DMS79 (cell line): Measurements from ENCODE around the gene TSPAN33.
"Not testable (repeated sequence)": the region's sequence is repeated elsewhere in the genome, so short reads cannot be mapped to it uniquely, and the experiment has no call there.

Experiments
- DNase-seq: peaks from one replicate; lab custom pipeline; 2025; lab: John Stamatoyannopoulos, UW

TSPAN33 gene

DNA sequence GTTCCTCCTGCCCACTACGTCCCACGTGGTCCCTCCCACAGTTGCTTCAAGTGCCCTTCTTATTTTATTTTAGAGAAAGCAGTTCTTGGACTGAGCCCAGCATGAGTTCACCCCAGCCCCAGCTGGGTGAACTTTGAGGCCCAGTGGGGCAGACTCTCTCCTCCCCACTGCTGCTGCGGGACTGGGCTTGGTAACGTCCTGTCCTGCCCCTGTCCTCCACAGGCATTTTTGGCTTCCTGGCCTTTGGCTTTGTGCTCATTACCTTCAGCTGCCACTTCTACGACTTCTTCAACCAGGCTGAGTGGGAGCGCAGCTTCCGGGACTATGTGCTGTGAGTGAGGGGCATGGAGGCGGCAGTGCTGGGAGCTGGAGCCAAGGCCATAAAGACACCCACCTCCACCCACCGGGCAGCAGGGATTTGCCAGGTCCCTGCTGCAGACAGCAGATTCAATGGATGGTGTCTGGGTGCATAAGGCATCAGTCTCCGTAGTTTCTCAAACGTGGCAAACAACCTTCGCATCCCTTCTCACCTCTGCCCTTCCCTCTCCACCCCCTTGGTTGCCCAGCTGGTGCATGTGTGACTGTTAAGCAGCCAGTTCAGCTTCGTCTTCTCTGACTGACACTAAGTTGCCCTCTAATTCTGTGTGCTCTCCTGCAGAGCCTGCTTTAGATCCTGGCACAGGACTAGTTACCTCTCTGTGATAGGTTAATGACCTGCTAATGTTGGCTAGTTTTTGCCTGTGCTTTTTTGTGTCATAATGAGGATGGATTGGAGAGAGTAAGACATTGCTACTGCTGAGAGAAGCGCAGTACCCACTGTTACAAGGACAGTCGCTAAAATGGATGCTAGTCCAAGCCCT is 64.8 kb downstream of the TSPAN33 start:
- no peak for DNase-seq

DNA sequence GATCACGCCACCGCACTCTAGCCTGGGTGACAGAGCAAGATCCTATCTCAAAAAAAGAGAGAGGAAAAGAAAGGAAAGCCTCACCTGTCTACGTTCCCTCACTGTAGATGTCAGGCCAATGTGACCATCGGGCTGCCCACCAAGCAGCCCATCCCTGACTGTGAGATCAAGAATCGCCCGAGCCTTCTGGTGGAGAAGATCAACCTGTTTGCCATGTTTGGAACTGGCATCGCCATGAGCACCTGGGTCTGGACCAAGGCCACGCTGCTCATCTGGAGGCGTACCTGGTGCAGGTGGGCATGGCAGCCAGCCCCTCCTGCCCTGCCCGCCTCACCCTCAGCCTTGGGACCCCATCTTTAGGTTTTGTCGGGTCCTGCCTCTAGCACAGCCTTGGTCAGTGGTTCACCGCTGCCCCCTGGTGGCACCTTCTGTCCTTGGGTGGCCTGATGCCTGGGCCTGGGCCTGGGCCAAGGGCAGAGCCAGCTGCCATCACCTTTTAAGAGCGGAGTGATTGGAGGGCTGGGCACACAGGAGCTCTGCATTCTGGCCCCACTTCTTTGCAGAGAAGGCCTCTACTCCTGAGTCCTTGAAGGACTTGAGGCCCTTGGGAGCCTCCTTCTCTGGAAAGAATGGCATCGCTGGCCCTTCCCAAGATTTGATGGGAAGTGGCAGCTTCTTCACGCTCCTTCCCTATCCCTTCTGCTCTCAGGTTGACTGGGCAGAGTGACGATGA is 65.9 kb downstream of the TSPAN33 start:
- peak; percentile 42 for DNase-seq

DNA sequence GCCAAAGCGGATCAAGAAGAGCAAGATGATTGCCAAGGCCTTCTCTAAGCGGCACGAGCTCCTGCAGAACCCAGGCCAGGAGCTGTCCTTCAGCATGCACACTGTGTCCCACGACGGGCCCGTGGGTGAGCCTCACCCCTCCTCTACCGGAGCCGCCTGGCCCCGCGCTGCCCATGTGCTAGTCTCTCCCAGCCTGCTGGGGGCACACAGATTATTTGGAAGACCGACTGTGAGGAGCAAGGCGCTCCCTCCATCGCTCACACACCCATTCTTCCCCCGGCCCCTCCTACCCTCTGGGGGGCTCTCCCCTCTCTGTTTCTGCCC is 66.4 kb downstream of the TSPAN33 start:
- no peak for DNase-seq

DNA sequence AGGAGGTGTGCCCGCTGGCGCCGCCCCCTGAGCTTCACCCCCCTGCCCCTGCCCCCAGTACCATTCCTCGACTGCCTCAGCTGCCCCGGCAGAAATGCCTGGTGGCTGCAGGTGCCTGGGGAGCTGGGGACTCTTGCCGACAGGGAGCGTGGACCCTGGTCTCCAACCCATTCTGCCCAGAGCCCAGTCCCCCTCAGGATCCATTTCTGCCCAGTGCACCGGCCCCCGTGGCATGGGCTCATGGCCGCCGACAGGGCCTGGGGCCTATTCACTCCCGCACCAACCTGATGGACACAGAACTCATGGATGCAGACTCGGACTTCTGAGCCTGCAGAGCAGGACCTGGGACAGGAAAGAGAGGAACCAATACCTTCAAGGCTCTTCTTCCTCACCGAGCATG is 67.6 kb downstream of the TSPAN33 start:
- DNase-seq = no peak

DNA sequence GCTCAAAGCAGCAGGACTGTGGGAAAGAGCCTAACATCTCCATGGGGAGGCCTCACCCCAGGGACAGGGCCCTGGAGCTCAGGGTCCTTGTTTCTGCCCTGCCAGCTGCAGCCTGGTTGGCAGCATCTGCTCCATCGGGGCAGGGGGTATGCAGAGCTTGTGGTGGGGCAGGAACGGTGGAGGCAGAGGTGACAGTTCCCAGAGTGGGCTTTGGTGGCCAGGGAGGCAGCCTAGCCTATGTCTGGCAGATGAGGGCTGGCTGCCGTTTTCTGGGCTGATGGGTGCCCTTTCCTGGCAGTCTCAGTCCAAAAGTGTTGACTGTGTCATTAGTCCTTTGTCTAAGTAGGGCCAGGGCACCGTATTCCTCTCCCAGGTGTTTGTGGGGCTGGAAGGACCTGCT is 68.1 kb downstream of the TSPAN33 start:
- no peak for DNase-seq

DNA sequence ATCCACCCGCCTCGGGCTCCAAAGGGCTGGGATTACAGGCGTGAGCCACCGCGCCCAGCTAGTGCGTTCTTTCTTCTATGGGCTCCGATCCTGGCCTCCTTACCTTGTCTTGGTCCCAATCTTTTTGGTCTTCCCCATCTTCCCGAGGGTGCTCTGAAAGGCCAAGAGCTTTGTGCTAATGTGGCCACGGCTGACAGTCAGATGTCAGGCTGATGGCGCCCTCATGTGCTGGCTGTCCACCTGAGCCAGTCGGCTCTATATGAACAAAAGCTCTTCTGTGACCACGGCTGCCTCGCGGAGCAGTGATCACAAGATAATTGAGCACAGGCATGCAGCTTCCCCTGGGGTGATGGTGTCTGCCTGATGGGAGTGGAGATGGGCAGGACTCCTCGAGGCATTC is 69.3 kb downstream of the TSPAN33 start:
- no peak for DNase-seq

DNA sequence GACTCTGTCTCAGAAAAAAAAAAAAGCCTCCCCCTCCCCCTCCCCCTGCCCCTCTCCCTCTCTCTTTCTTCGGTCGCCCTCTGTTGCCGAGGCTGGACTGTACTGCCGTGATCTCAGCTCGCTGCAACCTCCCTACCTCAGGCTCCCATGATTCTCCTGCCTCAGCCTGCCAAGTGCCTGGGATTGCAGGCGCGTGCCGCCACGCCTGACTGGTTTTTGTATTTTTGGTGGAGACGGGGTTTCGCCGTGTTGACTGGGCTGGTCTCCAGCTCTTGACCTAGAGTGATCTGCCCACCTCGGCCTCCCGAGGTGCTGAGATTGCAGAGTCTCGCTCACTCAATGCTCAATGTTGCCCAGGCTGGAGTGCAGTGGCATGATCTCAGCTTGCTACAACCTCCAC is 71.2 kb downstream of the TSPAN33 start:
- not testable (repeated sequence) for DNase-seq

DNA sequence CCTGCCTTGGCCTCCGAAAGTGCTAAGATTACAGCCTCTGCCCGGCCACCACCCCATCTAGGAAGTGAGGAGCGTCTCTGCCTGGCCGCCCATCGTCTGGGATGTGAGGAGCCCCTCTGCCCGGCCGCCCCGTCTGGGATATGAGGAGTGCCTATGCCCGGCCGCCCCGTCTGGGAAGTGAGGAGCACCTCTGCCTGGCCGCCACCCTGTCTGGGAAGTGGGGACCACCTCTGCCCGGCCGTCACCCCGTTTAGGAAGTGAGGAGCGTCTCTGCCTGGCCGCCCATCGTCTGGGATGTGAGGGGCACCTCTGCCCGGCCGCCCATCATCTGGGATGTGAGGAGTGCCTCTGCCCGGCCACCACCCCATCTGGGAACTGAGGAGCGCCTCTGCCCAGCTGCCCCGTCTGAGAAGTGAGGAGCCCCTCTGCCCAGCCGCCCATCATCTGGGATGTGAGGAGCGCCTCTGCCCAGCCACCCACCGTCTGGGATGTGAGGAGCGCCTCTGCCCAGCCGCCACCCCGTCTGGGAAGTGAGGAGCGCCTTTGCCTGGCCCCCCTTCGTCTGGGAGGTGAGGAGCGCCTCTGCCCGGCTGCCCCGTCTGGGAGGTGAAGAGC is 71.7 kb downstream of the TSPAN33 start:
- DNase-seq = not testable (repeated sequence)

DNA sequence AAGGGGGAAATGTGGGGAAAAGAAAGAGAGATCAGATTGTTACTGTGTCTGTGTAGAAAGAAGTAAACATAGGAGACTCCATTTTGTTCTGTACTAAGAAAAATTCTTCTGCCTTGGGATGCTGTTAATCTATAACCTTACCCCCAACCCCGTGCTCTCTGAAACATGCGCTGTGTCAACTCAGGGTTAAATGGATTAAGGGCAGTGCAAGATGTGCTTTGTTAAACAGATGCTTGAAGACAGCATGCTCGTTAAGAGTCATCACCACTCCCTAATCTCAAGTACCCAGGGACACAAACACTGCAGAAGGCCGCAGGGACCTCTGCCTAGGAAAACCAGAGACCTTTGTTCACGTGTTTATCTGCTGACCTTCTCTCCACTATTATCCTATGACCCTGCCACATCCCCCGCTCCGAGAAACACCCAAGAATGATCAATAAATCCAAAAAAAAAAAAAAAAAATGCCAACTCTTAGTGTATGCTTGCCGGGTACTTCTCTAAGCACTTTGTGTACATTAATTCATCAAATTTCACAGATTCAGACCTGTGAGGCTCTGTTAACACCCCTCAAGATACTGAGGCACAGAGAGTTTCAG is 72.4 kb downstream of the TSPAN33 start:
- not testable (repeated sequence) for DNase-seq

DNA sequence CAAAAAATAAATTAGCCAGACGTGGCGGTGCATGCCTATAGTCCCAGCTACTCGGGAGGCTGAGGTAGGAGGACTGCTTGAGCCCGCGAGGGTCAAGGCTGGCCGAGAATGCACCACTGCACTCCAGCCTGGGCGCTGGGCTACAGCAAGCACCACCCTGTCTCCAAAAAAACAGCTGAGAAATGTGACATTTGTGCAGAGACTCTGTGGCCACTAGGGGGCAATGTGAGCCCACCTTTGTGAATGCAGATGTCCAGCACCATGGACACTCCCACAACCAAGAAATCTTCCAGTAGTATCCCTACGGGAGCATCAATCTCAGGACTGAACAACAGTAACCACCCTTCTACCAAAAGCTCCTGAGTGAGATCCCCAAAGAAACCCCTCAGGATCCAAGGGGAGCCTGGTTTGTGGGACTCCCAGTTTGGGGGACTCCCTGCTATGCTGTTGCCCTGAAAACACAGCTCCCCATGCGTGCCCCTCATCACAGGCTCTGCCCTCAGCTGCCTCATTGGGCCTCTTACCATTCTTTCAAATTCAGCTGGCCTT is 74.1 kb downstream of the TSPAN33 start:
- DNase-seq = peak; percentile 57

DNA sequence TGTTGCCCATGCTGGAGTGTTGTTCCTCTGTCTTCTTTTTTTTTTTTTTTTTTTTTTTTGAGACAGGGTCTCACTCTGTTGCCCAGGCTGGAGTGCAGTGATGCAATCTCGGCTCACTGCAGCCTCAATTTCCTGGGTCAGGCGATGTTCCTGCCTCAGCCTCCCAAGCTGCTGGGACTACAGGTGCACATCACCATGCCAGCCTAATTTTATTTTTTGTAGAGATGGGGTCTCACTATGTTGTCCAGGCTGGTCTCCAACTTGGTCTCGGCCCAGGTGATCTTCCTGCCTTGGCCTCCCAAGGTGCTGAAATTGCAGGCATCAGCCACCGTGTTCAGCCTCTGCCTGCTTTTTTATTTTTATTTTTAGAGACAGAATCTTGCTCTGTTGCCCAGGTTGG is 74.7 kb downstream of the TSPAN33 start:
- not testable (repeated sequence) for DNase-seq
